A549 (cell line): ENCODE results near the gene TCHHL1. TPM values are rescaled to one million over a fixed set of nuclear protein-coding genes. Genes with fewer than 3 reads are reported as not detected.

Experiments used
- ATAC-seq, 2 experiments: fragments of 200-7000 bp in 1 of 2; fragments of >200 bp in 1 of 2; cut with Nextera tagmentation in 1 of 2; cut with Tn5 transposase in 1 of 2; 3 replicates each; pipeline versions ENCODE4 v1.8.0 to v1.9.1; 2018 to 2020; ENCODE audit warnings: mild to moderate bottlenecking in 1 of 2, moderate library complexity in 1 of 2
- CTCF ChIA-PET: fragments of 300-600 bp; sonication (Branson Sonifier 250); formaldehyde crosslinking; extraction: SDS; loops from one replicate; lab custom pipeline; 2021; ENCODE audit warnings: antibody characterized with exemption, inconsistent platforms; lab: Yijun Ruan, JAX
- POLR2A ChIA-PET: fragments of 350-600 bp; formaldehyde crosslinking; extraction: SDS; loops from one replicate; lab custom pipeline; 2021; ENCODE audit warnings: antibody characterized with exemption, inconsistent platforms; lab: Yijun Ruan, JAX
- DNase-seq, 2 experiments: peaks; one replicate each; pipeline versions ENCODE4 v3.0.0 to v3.0.0-alpha.2; 2011 to 2016; ENCODE audit warnings: low read depth in 1 of 2, low spot score in 1 of 2
- FAIRE-seq: peaks from 2 replicates; lab custom pipeline; 2011; peaks lifted over from hg19 to GRCh38; lab: Jason Lieb, UNC
- H3K27ac ChIP-seq, 2 experiments: fragments of >200 bp; sonication (Bioruptor Twin); formaldehyde crosslinking; 3 replicates each; pipeline ENCODE4 v1.5.1; 2016 to 2017
- H3K4me1 ChIP-seq: fragments of >200 bp; sonication (Bioruptor Twin); formaldehyde crosslinking; 3 replicates; pipeline ENCODE4 v1.6.1; 2016
- H3K4me2 ChIP-seq: fragments of >200 bp; sonication (Bioruptor Twin); formaldehyde crosslinking; 3 replicates; pipeline ENCODE4 v1.6.1; 2016
- H3K4me3 ChIP-seq: fragments of >200 bp; sonication (Bioruptor Twin); formaldehyde crosslinking; 3 replicates; pipeline ENCODE4 v1.5.1; 2016
- H3K9me3 ChIP-seq: fragments of >200 bp; sonication (Bioruptor Twin); formaldehyde crosslinking; 3 replicates; pipeline ENCODE4 v1.6.1; 2016
- CBX8 ChIP-seq: fragments of 200-600 bp; sonication (generic); IDR thresholded peaks from 2 replicates; pipeline ENCODE4 v1.6.1; 2016
- E2F6 ChIP-seq: IDR thresholded peaks from 2 replicates; pipeline ENCODE4 v1.6.1; 2012; ENCODE audit warnings: low read depth, borderline replicate concordance
- EHMT2 ChIP-seq: fragments of 200-600 bp; sonication (generic); IDR thresholded peaks from 2 replicates; pipeline ENCODE4 v1.6.1; 2016; ENCODE audit warnings: antibody characterized with exemption, low read depth, mild to moderate bottlenecking, moderate library complexity
- HDAC2 ChIP-seq: fragments of 200-600 bp; sonication (generic); IDR thresholded peaks from 2 replicates; pipeline ENCODE4 v1.6.1; 2016
- HEYL ChIP-seq: fragments of 250-450 bp; sonication (Bioruptor Pico); IDR thresholded peaks from 2 replicates; pipeline ENCODE4 v1.8.0; 2021; ENCODE audit warnings: mild to moderate bottlenecking, moderate library complexity
- HOXA7 ChIP-seq: fragments of 250-450 bp; sonication (Bioruptor Pico); IDR thresholded peaks from 2 replicates; pipeline ENCODE4 v1.5.0; 2020; ENCODE audit warnings: mild to moderate bottlenecking, moderate library complexity
- HOXB5 ChIP-seq: fragments of 250-450 bp; sonication (Bioruptor Pico); IDR thresholded peaks from 2 replicates; pipeline ENCODE4 v1.5.0; 2020; ENCODE audit warnings: mild to moderate bottlenecking, moderate library complexity
- JUN ChIP-seq, 2 experiments: fragments of >200 bp; sonication (Bioruptor Twin); formaldehyde crosslinking; IDR thresholded peaks; 2 replicates in 1 of 2; 3 replicates in 1 of 2; pipeline ENCODE4 v1.6.1; 2016 to 2017
- KDM1A ChIP-seq: fragments of 200-600 bp; sonication (generic); IDR thresholded peaks from 2 replicates; pipeline ENCODE4 v1.6.1; 2016; ENCODE audit warnings: low read depth, mild to moderate bottlenecking
- MAFK ChIP-seq: fragments of 450-650 bp; IDR thresholded peaks from 2 replicates; pipeline ENCODE4 v1.6.1; 2014; ENCODE audit not compliant: partially characterized antibody
- MAX ChIP-seq: IDR thresholded peaks from 2 replicates; pipeline ENCODE4 v1.6.1; 2012
- MAZ ChIP-seq: fragments of 150-350 bp; IDR thresholded peaks from 2 replicates; pipeline ENCODE4 v1.6.1; 2014; ENCODE audit warnings: antibody characterized with exemption, low read depth, low read length, borderline replicate concordance
- NPAS2 ChIP-seq: fragments of 250-450 bp; sonication (Bioruptor Pico); IDR thresholded peaks from 2 replicates; pipeline ENCODE4 v1.8.0; 2022; ENCODE audit warnings: mild to moderate bottlenecking, moderate library complexity, borderline replicate concordance
- NR3C1 ChIP-seq: fragments of >200 bp; sonication (Bioruptor Twin); formaldehyde crosslinking; IDR thresholded peaks from 3 replicates; pipeline ENCODE4 v1.6.1; 2017
- PBX3 ChIP-seq: IDR thresholded peaks from 2 replicates; pipeline ENCODE4 v1.6.1; 2012
- RAD21 ChIP-seq, 2 experiments: fragments of >200 bp in 1 of 2; sonication (Bioruptor Twin) in 1 of 2; formaldehyde crosslinking in 1 of 2; IDR thresholded peaks in 1 of 2; conservative IDR thresholded peaks in 1 of 2; 2 replicates in 1 of 2; 3 replicates in 1 of 2; pipeline ENCODE4 v1.6.1; 2012 to 2018; ENCODE audit warnings: inconsistent platforms in 1 of 2
- RARB ChIP-seq: fragments of 250-450 bp; sonication (Bioruptor Pico); IDR thresholded peaks from 2 replicates; pipeline ENCODE4 v1.8.0; 2021; ENCODE audit warnings: mild to moderate bottlenecking, moderate library complexity
- REST ChIP-seq: fragments of 200-600 bp; sonication (generic); IDR thresholded peaks from 2 replicates; pipeline ENCODE4 v1.6.1; 2016; ENCODE audit warnings: antibody characterized with exemption, mild to moderate bottlenecking, moderate library complexity
- RFX5 ChIP-seq: fragments of 450-650 bp; IDR thresholded peaks from 2 replicates; pipeline ENCODE4 v1.7.1; 2014; ENCODE audit warnings: antibody characterized with exemption, mild to moderate bottlenecking, moderate library complexity
- SMC3 ChIP-seq: fragments of >200 bp; sonication (Bioruptor Twin); formaldehyde crosslinking; IDR thresholded peaks from 3 replicates; pipeline ENCODE4 v1.6.1; 2018; ENCODE audit warnings: inconsistent platforms
- TFCP2L1 ChIP-seq: fragments of 250-450 bp; sonication (Bioruptor Pico); IDR thresholded peaks from 2 replicates; pipeline ENCODE4 v1.5.0; 2021; ENCODE audit warnings: mild to moderate bottlenecking
- ZFP36 ChIP-seq: fragments of 450-650 bp; IDR thresholded peaks from 2 replicates; pipeline ENCODE4 v1.6.1; 2014; ENCODE audit warnings: borderline replicate concordance; ENCODE audit not compliant: partially characterized antibody
- WGBS: methylation state at CpG from one replicate; pipeline ENCODE4 v1.1.6; 2017; ENCODE audit errors: missing lambda C conversion rate; 5-methylcytosine and 5-hydroxymethylcytosine counted together
- polyA plus RNA-seq, 4 experiments: library from polyadenylated mRNA; depleted of rRNA in 3 of 4; stranded (reverse); fragments of >200 nt; fragmentation: RNase III in 1 of 4; extraction: RNeasy Plus Mini Kit Qiagen cat#74134 plus additional on column Dnase treatment in 1 of 4; gene quantifications; 2 replicates in 3 of 4; 3 replicates in 1 of 4; pipeline ENCODE4 v1.2.3, GENCODE V29; 2011 to 2017

The TCHHL1 gene
- polyA plus RNA-seq, 2 of the 4 experiments (the other 2 are of a cell fraction), result not detected

- Histone ChIP-seq H3K4me1 (no peaks in the 10 kb centered on the region), H3K27ac (no peak overlapping the region), H3K4me3 (no peak overlapping the region), H3K9me3 (no peaks in the 10 kb centered on the region), H3K4me2 (no peak overlapping the region)
- FAIRE-seq (no peak), DNase-seq (no peak), ATAC-seq (no peak)
- 22% methylated on average over 3 of the region's 3 CpGs for WGBS
- CTCF ChIA-PET, result interaction anchor here (1.4 to 1.5 kb wide), 2 partner anchors 19 to 368 kb away, joined by 3 read pairs; no protein-coding TSS in a partner anchor
- POLR2A ChIA-PET, result no interaction called here
- TF ChIP-seq RFX5 (no peak), MAZ (no peak)
Observed at GRCh38 chr1:152072311-152072710, 16.6 kb downstream of the TCHHL1 start.

- WGBS, result 34% methylated on average over 3 of the region's 3 CpGs
- FAIRE-seq (no peak), ATAC-seq (no peak), DNase-seq (no peak)
- Histone ChIP-seq H3K4me1 (no peaks in the 10 kb centered on the region), H3K4me3 (no peak overlapping the region), H3K27ac (no peak overlapping the region), H3K9me3 (no peaks in the 10 kb centered on the region)
- ChIA-PET CTCF (interaction anchor here (1.4 to 1.5 kb wide), 2 partner anchors 18 to 115 kb away, joined by 3 to 4 read pairs; no protein-coding TSS in a partner anchor), POLR2A (no interaction called here)
- TF ChIP-seq MAFK (no peak), NR3C1 (no peak), NPAS2 (no peak), CBX8 (no peak), KDM1A (no peak), PBX3 (no peak), MAX (no peak), ZFP36 (no peak), TFCP2L1 (no peak), RARB (CRISPR knock-in tag) (no peak), JUN (IDR thresholded peaks at IDR 0.05) (no peak)
- TF ChIP-seq, all 56 proteins: peak for 0
- no peak overlapping the region for H3K4me2 ChIP-seq
Observed at GRCh38 chr1:152071123-152071522, 17.7 kb downstream of the TCHHL1 start.

- no peak for TF ChIP-seq HDAC2
- TF ChIP-seq SMC3, result no peak
- TF ChIP-seq E2F6, result no peak
- TF ChIP-seq HOXA7 (CRISPR knock-in tag), result no peak
- TF ChIP-seq RAD21 (conservative IDR thresholded peaks at IDR 0.05 in 1 of 2, IDR thresholded peaks at IDR 0.05 in 1 of 2), result no peak
- TF ChIP-seq EHMT2, result no peak
- no peak for TF ChIP-seq REST
- TF ChIP-seq HEYL, result no peak
- no peak for TF ChIP-seq HOXB5
- Histone ChIP-seq H3K9me3 (no peaks in the 10 kb centered on the region), H3K27ac (no peak overlapping the region), H3K4me2 (no peak overlapping the region), H3K4me1 (no peaks in the 10 kb centered on the region), H3K4me3 (no peak overlapping the region)
- ATAC-seq, result no peak
- no peak for FAIRE-seq
- CTCF ChIA-PET, result interaction anchor here (0.9 to 1.4 kb wide), 5 partner anchors 12 to 118 kb away, joined by 3 to 6 read pairs (median 3); no protein-coding TSS in a partner anchor
- WGBS, result 94% methylated on average over 1 of the region's 1 CpG
- DNase-seq, result no peak
- POLR2A ChIA-PET, result no interaction called here
Observed at GRCh38 chr1:152067929-152068328, 20.9 kb downstream of the TCHHL1 start.
